Peyer's patch (tissue), 4 donors: Measurements from ENCODE around the gene LANCL3. TPM values are rescaled to one million over a fixed set of nuclear protein-coding genes. Genes with fewer than 3 reads are reported as not detected.

Source experiments
- DNase-seq, 3 donors: peaks; one replicate each; pipeline ENCODE4 v3.0.0-alpha.2; 2017 to 2019
- H3K27ac ChIP-seq, 4 donors: fragments of 200-600 bp; sonication (generic); one replicate each; pipeline ENCODE4 v1.5.1; 2016 to 2019
- H3K27me3 ChIP-seq, 2 donors: fragments of 200-600 bp; sonication (generic); one replicate each; pipeline ENCODE4 v1.5.1; 2019
- H3K36me3 ChIP-seq, 3 donors: fragments of 200-600 bp; sonication (generic); one replicate each; pipeline ENCODE4 v1.5.1; 2016 to 2019
- H3K4me1 ChIP-seq, 4 donors: fragments of 200-600 bp; sonication (generic); one replicate each; pipeline ENCODE4 v1.5.1; 2016 to 2019
- H3K4me3 ChIP-seq, 4 donors: fragments of 200-600 bp; sonication (generic); 1 replicate in 3 of 4; 2 replicates in 1 of 4; pipeline ENCODE4 v1.5.1; 2016 to 2019; ENCODE audit warnings: mild to moderate bottlenecking in 1 of 4
- H3K9me3 ChIP-seq, 4 donors: fragments of 200-600 bp; sonication (generic); one replicate each; pipeline ENCODE4 v1.5.1; 2016 to 2019; ENCODE audit warnings: mild to moderate bottlenecking in 1 of 4
- CTCF ChIP-seq, 6 experiments: fragments of 450-650 bp in 4 of 6; fragments of 200-600 bp in 2 of 6; sonication (generic) in 1 of 6; IDR thresholded peaks; one replicate each; pipeline ENCODE4 v1.5.1; 2017 to 2019; ENCODE audit warnings: antibody characterized with exemption in 6 of 6, mild to moderate bottlenecking in 3 of 6, moderate library complexity in 1 of 6
- POLR2A ChIP-seq, 2 donors: fragments of 450-650 bp; IDR thresholded peaks; one replicate each; pipeline ENCODE4 v1.5.1; 2017; ENCODE audit warnings: antibody characterized with exemption in 2 of 2, mild to moderate bottlenecking in 2 of 2, moderate library complexity in 2 of 2
- total RNA-seq, 4 donors: library from RNA; depleted of rRNA; stranded (reverse); fragments of >200 nt; gene quantifications; one replicate each; pipeline ENCODE4 v1.1.0, GENCODE V29; 2016

LANCL3 gene
- total RNA-seq, 4 donors from 2014 or later: 0.28 to 3.4 (median 0.88) TPM; not detected in 1

- TF ChIP-seq CTCF (IDR thresholded peaks at IDR 0.05) (no peak), POLR2A (IDR thresholded peaks at IDR 0.05) (no peak)
- H3K36me3 ChIP-seq: no peaks in the 10 kb centered on the region
- H3K9me3 ChIP-seq: no peaks in the 10 kb centered on the region
- no peak overlapping the region for H3K4me3 ChIP-seq
- H3K4me1 ChIP-seq: no peaks in the 10 kb centered on the region
- H3K27me3 ChIP-seq: no peaks in the 10 kb centered on the region
- DNase-seq: no peak
- H3K27ac ChIP-seq: no peak overlapping the region
Observed at GRCh38 chrX:37608156-37608555, 36.7 kb downstream of the LANCL3 start.

GRCh38 chrX:37609727-37610126 lies 38.3 kb downstream of the LANCL3 start:
- Histone ChIP-seq H3K36me3 (no peaks in the 10 kb centered on the region), H3K9me3 (no peaks in the 10 kb centered on the region), H3K27ac (no peak overlapping the region), H3K4me3 (no peak overlapping the region), H3K27me3 (no peaks in the 10 kb centered on the region), H3K4me1 (no peaks in the 10 kb centered on the region)
- no peak for TF ChIP-seq CTCF (IDR thresholded peaks at IDR 0.05)
- no peak for TF ChIP-seq POLR2A (IDR thresholded peaks at IDR 0.05)
- DNase-seq: no peak

GRCh38 chrX:37613933-37614332 lies 42.5 kb downstream of the LANCL3 start:
- H3K27ac ChIP-seq: no peak overlapping the region
- H3K27me3 ChIP-seq: no peaks in the 10 kb centered on the region
- H3K4me1 ChIP-seq: no peaks in the 10 kb centered on the region
- H3K36me3 ChIP-seq: no peaks in the 10 kb centered on the region
- no peaks in the 10 kb centered on the region for H3K9me3 ChIP-seq
- no peak overlapping the region for H3K4me3 ChIP-seq
- DNase-seq: no peak
- TF ChIP-seq POLR2A (IDR thresholded peaks at IDR 0.05): no peak

GRCh38 chrX:37627602-37628001 lies 56.1 kb downstream of the LANCL3 start:
- Histone ChIP-seq H3K4me1 (no peaks in the 10 kb centered on the region), H3K36me3 (no peaks in the 10 kb centered on the region), H3K4me3 (no peak overlapping the region), H3K27ac (peak overlapping the region in 2 of 4 donors; percentile 26 to 64), H3K9me3 (no peaks in the 10 kb centered on the region), H3K27me3 (no peaks in the 10 kb centered on the region)
- peak in 2 of 3 donors; percentile 70 to 78 for DNase-seq
- TF ChIP-seq POLR2A (IDR thresholded peaks at IDR 0.05) (no peak), CTCF (IDR thresholded peaks at IDR 0.05) (no peak)

GRCh38 chrX:37638047-37638446 lies 66.6 kb downstream of the LANCL3 start:
- TF ChIP-seq CTCF (IDR thresholded peaks at IDR 0.05) (no peak), POLR2A (IDR thresholded peaks at IDR 0.05) (no peak)
- Histone ChIP-seq H3K36me3 (no peaks in the 10 kb centered on the region), H3K9me3 (no peaks in the 10 kb centered on the region), H3K4me3 (no peak overlapping the region), H3K27me3 (no peaks in the 10 kb centered on the region), H3K27ac (no peak overlapping the region), H3K4me1 (no peaks in the 10 kb centered on the region)
- DNase-seq: no peak

GRCh38 chrX:37640142-37640541 lies 68.7 kb downstream of the LANCL3 start:
- H3K9me3 ChIP-seq: no peaks in the 10 kb centered on the region
- no peaks in the 10 kb centered on the region for H3K36me3 ChIP-seq
- H3K27ac ChIP-seq: no peak overlapping the region
- H3K27me3 ChIP-seq: no peaks in the 10 kb centered on the region
- DNase-seq: no peak
- H3K4me3 ChIP-seq: no peak overlapping the region
- no peaks in the 10 kb centered on the region for H3K4me1 ChIP-seq
- TF ChIP-seq CTCF (IDR thresholded peaks at IDR 0.05) (no peak), POLR2A (IDR thresholded peaks at IDR 0.05) (no peak)
